HepG2 (cell line): ENCODE measurements around the gene NFATC1. TPM values are rescaled to one million over a fixed set of nuclear protein-coding genes. Genes with fewer than 3 reads are reported as not detected.

Source experiments
- ATAC-seq: fragments of 200-7000 bp; cut with Tn5 transposase; 3 replicates; pipeline ENCODE4 v1.9.1; 2020; ENCODE audit warnings: mild to moderate bottlenecking, moderate library complexity
- BruUV-seq: library from RNA; stranded (reverse); fragments of 400-500 nt; replicated peaks from 2 replicates; lab custom pipeline; 2021; lab: Mats Ljungman, UMichigan
- CTCF ChIA-PET: fragments of 300-600 bp; formaldehyde crosslinking; extraction: SDS; loops from one replicate; lab custom pipeline; 2021; ENCODE audit warnings: low total read pairs, inconsistent platforms, low intra/inter-chr PET ratio; lab: Yijun Ruan, JAX
- POLR2A ChIA-PET: fragments of 350-600 bp; sonication (Branson Sonifier 250); formaldehyde crosslinking; loops from one replicate; lab custom pipeline; 2020; ENCODE audit warnings: antibody characterized with exemption, inconsistent platforms; lab: Yijun Ruan, JAX
- DNase-seq: peaks from one replicate; pipeline ENCODE4 v3.0.0-alpha.2; 2015; ENCODE audit warnings: low spot score
- FAIRE-seq: peaks from 3 replicates; lab custom pipeline; 2011; peaks lifted over from hg19 to GRCh38; lab: Jason Lieb, UNC
- H2AFZ ChIP-seq: one replicate; pipeline ENCODE4 v1.6.1; 2011; ENCODE audit warnings: low read length, inconsistent platforms
- H3K27ac ChIP-seq: fragments of 300-600 bp; 3 replicates; pipeline ENCODE4 v1.8.0; 2011; ENCODE audit warnings: mixed run types, mild to moderate bottlenecking, mixed read lengths, low read length, inconsistent platforms; ENCODE audit not compliant: insufficient read depth; ENCODE audit errors: extremely low read length
- H3K27me3 ChIP-seq, 2 experiments: fragments of 200-600 bp in 1 of 2; 2 replicates in 1 of 2; 3 replicates in 1 of 2; pipeline versions ENCODE4 v1.6.0 to v1.8.0; 2011; ENCODE audit warnings: low read length in 2 of 2, mild to moderate bottlenecking in 2 of 2, moderate library complexity in 2 of 2, inconsistent platforms in 1 of 2; ENCODE audit not compliant: insufficient read depth in 2 of 2, control insufficient read depth in 1 of 2
- H3K36me3 ChIP-seq, 2 experiments: fragments of 200-600 bp in 1 of 2; replicated peaks in 1 of 2; 2 replicates in 1 of 2; 3 replicates in 1 of 2; pipeline versions ENCODE4 v1.5.1 to v1.8.0; 2011; ENCODE audit warnings: low read length in 2 of 2, inconsistent platforms in 1 of 2; ENCODE audit not compliant: insufficient read depth in 2 of 2, control insufficient read depth in 1 of 2
- H3K4me1 ChIP-seq: 2 replicates; pipeline ENCODE4 v1.5.1; 2012; ENCODE audit warnings: low read length, inconsistent platforms; ENCODE audit not compliant: insufficient read depth
- H3K4me2 ChIP-seq: 2 replicates; pipeline ENCODE4 v1.6.0; 2011; ENCODE audit warnings: low read depth, low read length, inconsistent platforms
- H3K4me3 ChIP-seq, 3 experiments: fragments of 200-600 bp in 1 of 3; sonication (generic), shearing (Covaris generic) in 1 of 3; replicated peaks in 1 of 3; 2 replicates each; pipeline ENCODE4 v1.5.1; 2011 to 2016; ENCODE audit warnings: low read length in 3 of 3, inconsistent platforms in 2 of 3, low read depth in 2 of 3, mild to moderate bottlenecking in 2 of 3, control low read depth in 1 of 3, mixed read lengths in 1 of 3; ENCODE audit not compliant: insufficient read depth in 1 of 3
- H3K79me2 ChIP-seq: one replicate; pipeline ENCODE4 v1.6.1; 2011; ENCODE audit warnings: low read length, inconsistent platforms; ENCODE audit not compliant: insufficient read depth
- H3K9ac ChIP-seq: 2 replicates; pipeline ENCODE4 v1.6.0; 2011; ENCODE audit warnings: mild to moderate bottlenecking, low read depth, low read length, inconsistent platforms; ENCODE audit not compliant: insufficient read depth
- H3K9me3 ChIP-seq: 2 replicates; pipeline ENCODE4 v1.5.1; 2012; ENCODE audit warnings: mild to moderate bottlenecking, low read length
- H4K20me1 ChIP-seq: 2 replicates; pipeline ENCODE4 v1.6.0; 2011; ENCODE audit warnings: inconsistent platforms, mild to moderate bottlenecking, low read length, moderate library complexity; ENCODE audit not compliant: insufficient read depth
- FOXK1 ChIP-seq: sonication (generic); formaldehyde crosslinking; IDR thresholded peaks from 2 replicates; pipeline ENCODE4 v1.4.0; 2020; ENCODE audit warnings: low read depth, missing genetic modification reagents, borderline replicate concordance
- IRF2 ChIP-seq: IDR thresholded peaks from 2 replicates; pipeline ENCODE4 v1.6.1; 2018; ENCODE audit warnings: missing genetic modification reagents, missing compliant biosample characterization
- MIXL1 ChIP-seq: IDR thresholded peaks from 2 replicates; pipeline ENCODE4 v1.6.1; 2016
- ZBTB20 ChIP-seq: sonication (generic); formaldehyde crosslinking; IDR thresholded peaks from 2 replicates; pipeline ENCODE4 v1.8.1; 2023; ENCODE audit warnings: missing genetic modification reagents, low read depth, mild to moderate bottlenecking, borderline replicate concordance
- WGBS: methylation state at CpG from one replicate; pipeline ENCODE4 v1.1.6; 2017; ENCODE audit warnings: low lambda C conversion rate; 5-methylcytosine and 5-hydroxymethylcytosine counted together
- in situ Hi-C: cut with HindIII; loops from 2 replicates; pipeline ENCODE4 v1.10.0; 2017; ENCODE audit warnings: low pct_unique_long_range_greater_than_20kb; ENCODE audit not compliant: extremely low pct_ligation_motif_present
- intact Hi-C: fragments of 100-400 bp; cut with micrococcal nuclease; formaldehyde crosslinking; loops from one replicate; pipeline ENCODE4 v1.10.0; 2022; ENCODE audit not compliant: unreplicated experiment
- polyA plus RNA-seq, 8 experiments: library from polyadenylated mRNA; depleted of rRNA in 3 of 8; stranded (reverse) in 7 of 8; unstranded in 1 of 8; fragments of >200 nt; fragmentation: Illumina TruSeq in 4 of 8; extraction: Trizol in 4 of 8; gene quantifications; 2 replicates each; pipeline versions ENCODE4 v1.2.1 to v1.2.3, GENCODE V29; 2011 to 2016; ENCODE audit warnings: low read depth in 4 of 8, missing spikeins in 1 of 8, mixed read lengths in 1 of 8; ENCODE audit not compliant: insufficient read depth in 1 of 8
- total RNA-seq, 5 experiments: library from RNA; depleted of rRNA; stranded (reverse); fragments of >200 nt; fragmentation: Illumina TruSeq; extraction: Trizol; gene quantifications; 2 replicates each; pipeline ENCODE4 v1.2.3, GENCODE V29; 2016; ENCODE audit warnings: low read depth in 1 of 5
- TF ChIP-seq, protein P1 (sequence below): sonication (generic); formaldehyde crosslinking; IDR thresholded peaks from 2 replicates; pipeline ENCODE4 v1.8.0; 2022; ENCODE audit warnings: missing genetic modification reagents, mild to moderate bottlenecking, inconsistent platforms, borderline replicate concordance
- TF ChIP-seq, protein P2 (sequence below): sonication (generic); formaldehyde crosslinking; IDR thresholded peaks from 2 replicates; pipeline ENCODE4 v1.5.1; 2020; ENCODE audit warnings: mild to moderate bottlenecking, missing genetic modification reagents
- TF ChIP-seq, protein P3 (sequence below): sonication (generic); formaldehyde crosslinking; IDR thresholded peaks from 2 replicates; pipeline ENCODE4 v1.4.0; 2020; ENCODE audit warnings: low read depth, mild to moderate bottlenecking, missing genetic modification reagents

NFATC1 gene
- total and polyA plus RNA-seq, 2 of the 13 experiments (the other 11 are each of a cell fraction or from before 2014, with no cell fraction given): not detected

GRCh38 chr18:79503406-79503805 is 107.7 kb downstream of the NFATC1 start:
- ATAC-seq (no peak), FAIRE-seq (no peak), DNase-seq (no peak)
- intact Hi-C loops: no loop called here
- Histone ChIP-seq H3K27me3 (peaks cover 8 to 38% of the 10 kb centered on the region in 2 experiments; a peak in 4 of 5 replicates), H3K4me2 (no peak overlapping the region), H3K36me3 (no peaks in the 10 kb centered on the region), H3K9ac (no peak overlapping the region), H3K79me2 (no peaks in the 10 kb centered on the region), H3K4me3 (no peak overlapping the region), H4K20me1 (no peaks in the 10 kb centered on the region), H3K27ac (no peak overlapping the region), H2AFZ (no peak overlapping the region), H3K9me3 (peaks cover 10% of the 10 kb centered on the region; the same call in 1 of the 2 replicates), H3K4me1 (no peaks in the 10 kb centered on the region)
- no TSS peak for BruUV-seq
- CTCF ChIA-PET: no interaction called here
- in situ Hi-C loops: no loop called here
- TF ChIP-seq IRF2 (CRISPR knock-in tag): no peak
- TF ChIP-seq MIXL1 (CRISPR knock-in tag): no peak
- TF ChIP-seq, protein P1, sequence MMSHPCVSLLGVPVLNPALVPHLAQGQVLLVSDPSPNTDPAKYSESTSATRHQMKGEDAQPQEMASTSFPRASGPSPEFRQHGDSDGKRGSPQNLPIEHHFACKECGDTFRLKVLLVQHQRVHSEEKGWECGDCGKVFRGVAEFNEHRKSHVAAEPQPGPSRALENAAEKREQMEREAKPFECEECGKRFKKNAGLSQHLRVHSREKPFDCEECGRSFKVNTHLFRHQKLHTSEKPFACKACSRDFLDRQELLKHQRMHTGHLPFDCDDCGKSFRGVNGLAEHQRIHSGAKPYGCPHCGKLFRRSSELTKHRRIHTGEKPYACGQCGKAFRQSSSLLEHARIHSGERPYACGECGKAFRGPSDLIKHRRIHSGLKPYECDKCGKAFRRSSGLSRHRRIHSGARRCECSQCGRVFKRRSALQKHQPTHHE (CRISPR knock-in tag): no peak
- POLR2A ChIA-PET: no interaction called here
- 7% methylated on average over 3 of the region's 11 CpGs for WGBS

- no peak for DNase-seq
- Histone ChIP-seq H3K4me2 (no peak overlapping the region), H3K4me3 (no peak overlapping the region), H2AFZ (no peak overlapping the region), H3K27ac (no peak overlapping the region), H3K79me2 (no peaks in the 10 kb centered on the region), H3K9me3 (peaks cover 4% of the 10 kb centered on the region; the same call in 1 of the 2 replicates), H3K9ac (no peak overlapping the region), H4K20me1 (no peaks in the 10 kb centered on the region), H3K27me3 (peaks cover 9 to 43% of the 10 kb centered on the region in 2 experiments; a peak in 4 of 5 replicates), H3K4me1 (no peaks in the 10 kb centered on the region), H3K36me3 (no peaks in the 10 kb centered on the region)
- BruUV-seq: no TSS peak
- ChIA-PET CTCF (no interaction called here), POLR2A (no interaction called here)
- intact Hi-C loops (no loop called here), in situ Hi-C loops (no loop called here)
- FAIRE-seq: no peak
- no peak for ATAC-seq
- no peak for TF ChIP-seq FOXK1 (CRISPR knock-in tag)
- TF ChIP-seq ZBTB20 (CRISPR knock-in tag): no peak
- TF ChIP-seq, protein P2, sequence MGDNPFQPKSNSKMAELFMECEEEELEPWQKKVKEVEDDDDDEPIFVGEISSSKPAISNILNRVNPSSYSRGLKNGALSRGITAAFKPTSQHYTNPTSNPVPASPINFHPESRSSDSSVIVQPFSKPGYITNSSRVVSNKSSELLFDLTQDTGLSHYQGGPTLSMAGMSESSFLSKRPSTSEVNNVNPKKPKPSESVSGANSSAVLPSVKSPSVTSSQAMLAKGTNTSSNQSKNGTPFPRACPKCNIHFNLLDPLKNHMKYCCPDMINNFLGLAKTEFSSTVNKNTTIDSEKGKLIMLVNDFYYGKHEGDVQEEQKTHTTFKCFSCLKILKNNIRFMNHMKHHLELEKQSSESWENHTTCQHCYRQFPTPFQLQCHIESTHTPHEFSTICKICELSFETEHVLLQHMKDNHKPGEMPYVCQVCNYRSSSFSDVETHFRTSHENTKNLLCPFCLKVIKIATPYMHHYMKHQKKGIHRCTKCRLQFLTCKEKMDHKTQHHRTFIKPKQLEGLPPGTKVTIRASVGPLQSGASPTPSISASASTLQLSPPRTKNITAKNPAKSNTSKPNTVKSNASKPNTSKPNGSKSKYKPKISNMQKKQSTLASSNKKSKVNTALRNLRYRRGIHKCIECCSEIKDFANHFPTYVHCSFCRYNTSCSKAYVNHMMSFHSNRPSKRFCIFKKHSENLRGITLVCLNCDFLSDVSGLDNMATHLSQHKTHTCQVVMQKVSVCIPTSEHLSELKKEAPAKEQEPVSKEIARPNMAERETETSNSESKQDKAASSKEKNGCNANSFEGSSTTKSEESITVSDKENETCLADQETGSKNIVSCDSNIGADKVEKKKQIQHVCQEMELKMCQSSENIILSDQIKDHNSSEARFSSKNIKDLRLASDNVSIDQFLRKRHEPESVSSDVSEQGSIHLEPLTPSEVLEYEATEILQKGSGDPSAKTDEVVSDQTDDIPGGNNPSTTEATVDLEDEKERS (CRISPR knock-in tag): no peak
- TF ChIP-seq, protein P3, sequence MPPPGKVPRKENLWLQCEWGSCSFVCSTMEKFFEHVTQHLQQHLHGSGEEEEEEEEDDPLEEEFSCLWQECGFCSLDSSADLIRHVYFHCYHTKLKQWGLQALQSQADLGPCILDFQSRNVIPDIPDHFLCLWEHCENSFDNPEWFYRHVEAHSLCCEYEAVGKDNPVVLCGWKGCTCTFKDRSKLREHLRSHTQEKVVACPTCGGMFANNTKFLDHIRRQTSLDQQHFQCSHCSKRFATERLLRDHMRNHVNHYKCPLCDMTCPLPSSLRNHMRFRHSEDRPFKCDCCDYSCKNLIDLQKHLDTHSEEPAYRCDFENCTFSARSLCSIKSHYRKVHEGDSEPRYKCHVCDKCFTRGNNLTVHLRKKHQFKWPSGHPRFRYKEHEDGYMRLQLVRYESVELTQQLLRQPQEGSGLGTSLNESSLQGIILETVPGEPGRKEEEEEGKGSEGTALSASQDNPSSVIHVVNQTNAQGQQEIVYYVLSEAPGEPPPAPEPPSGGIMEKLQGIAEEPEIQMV (CRISPR knock-in tag): no peak
- 21% methylated on average over 12 of the region's 12 CpGs for WGBS
Measured at GRCh38 chr18:79504034-79504433, 108.3 kb downstream of the NFATC1 start.
